Measurements from ENCODE around the gene NDUFAF8.

NDUFAF8 gene

GRCh38 chr17:81234940-81235821, 3.9 kb upstream of the NDUFAF8 start:
- TF ChIP-seq GATA2 (IDR thresholded peaks at IDR 0.05; ENCODE audit: low read depth, low read length) (no peak), GATA3 (IDR thresholded peaks at IDR 0.05; ENCODE audit: low read depth, low read length) (no peak)

- TF ChIP-seq GATA3 (IDR thresholded peaks at IDR 0.05; ENCODE audit: low read depth, low read length) (no peak), GATA2 (IDR thresholded peaks at IDR 0.05; ENCODE audit: low read depth, low read length) (no peak)
Observed at GRCh38 chr17:81235822-81236740, 3.0 kb upstream of the NDUFAF8 start.

- no peak for TF ChIP-seq GATA2 (IDR thresholded peaks at IDR 0.05; ENCODE audit: low read depth, low read length)
- no peak for TF ChIP-seq GATA3 (IDR thresholded peaks at IDR 0.05; ENCODE audit: low read depth, low read length)
Observed at GRCh38 chr17:81236784-81237183, 2.3 kb upstream of the NDUFAF8 start.

- TF ChIP-seq GATA2 (IDR thresholded peaks at IDR 0.05; ENCODE audit: low read depth, low read length) (no peak), GATA3 (IDR thresholded peaks at IDR 0.05; ENCODE audit: low read depth, low read length) (no peak)
Observed at GRCh38 chr17:81237591-81238489, 1.3 kb upstream of the NDUFAF8 start.

- TF ChIP-seq GATA3 (IDR thresholded peaks at IDR 0.05; ENCODE audit: low read depth, low read length) (no peak), GATA2 (IDR thresholded peaks at IDR 0.05; ENCODE audit: low read depth, low read length) (no peak)
Observed at GRCh38 chr17:81238490-81238814, 666 bp upstream of the NDUFAF8 start.

- TF ChIP-seq GATA3 (IDR thresholded peaks at IDR 0.05; ENCODE audit: low read depth, low read length) (no peak), GATA2 (IDR thresholded peaks at IDR 0.05; ENCODE audit: low read depth, low read length) (no peak)
Observed at GRCh38 chr17:81239714-81240555, 817 bp downstream of the NDUFAF8 start.

- TF ChIP-seq GATA3 (IDR thresholded peaks at IDR 0.05; ENCODE audit: low read depth, low read length) (no peak), GATA2 (IDR thresholded peaks at IDR 0.05; ENCODE audit: low read depth, low read length) (no peak)
Observed at GRCh38 chr17:81240761-81241160, 1.6 kb downstream of the NDUFAF8 start.

GRCh38 chr17:81241203-81241602, 2.1 kb downstream of the NDUFAF8 start:
- no peak for TF ChIP-seq GATA3 (IDR thresholded peaks at IDR 0.05; ENCODE audit: low read depth, low read length)
- TF ChIP-seq GATA2 (IDR thresholded peaks at IDR 0.05; ENCODE audit: low read depth, low read length), result no peak

GRCh38 chr17:81241648-81242420, 2.7 kb downstream of the NDUFAF8 start:
- no peak for TF ChIP-seq GATA2 (IDR thresholded peaks at IDR 0.05; ENCODE audit: low read depth, low read length)
- TF ChIP-seq GATA3 (IDR thresholded peaks at IDR 0.05; ENCODE audit: low read depth, low read length), result no peak

GRCh38 chr17:81242421-81243332, 3.6 kb downstream of the NDUFAF8 start:
- TF ChIP-seq GATA2 (IDR thresholded peaks at IDR 0.05; ENCODE audit: low read depth, low read length) (no peak), GATA3 (IDR thresholded peaks at IDR 0.05; ENCODE audit: low read depth, low read length) (no peak)

GRCh38 chr17:81243333-81243664, 4.2 kb downstream of the NDUFAF8 start:
- TF ChIP-seq GATA3 (IDR thresholded peaks at IDR 0.05; ENCODE audit: low read depth, low read length), result no peak
- no peak for TF ChIP-seq GATA2 (IDR thresholded peaks at IDR 0.05; ENCODE audit: low read depth, low read length)

Data from SH-SY5Y (cell line).